Stromal cell of bone marrow (primary cell): Measurements from ENCODE around the gene GAMT.
"Not testable (repeated sequence)": the region's sequence is repeated elsewhere in the genome, so short reads cannot be mapped to it uniquely, and the experiment has no call there.

Experiments used
- DNase-seq: peaks from one replicate; pipeline ENCODE4 v3.0.0-alpha.2; 2012; ENCODE audit warnings: low read depth

Gene GAMT

DNA sequence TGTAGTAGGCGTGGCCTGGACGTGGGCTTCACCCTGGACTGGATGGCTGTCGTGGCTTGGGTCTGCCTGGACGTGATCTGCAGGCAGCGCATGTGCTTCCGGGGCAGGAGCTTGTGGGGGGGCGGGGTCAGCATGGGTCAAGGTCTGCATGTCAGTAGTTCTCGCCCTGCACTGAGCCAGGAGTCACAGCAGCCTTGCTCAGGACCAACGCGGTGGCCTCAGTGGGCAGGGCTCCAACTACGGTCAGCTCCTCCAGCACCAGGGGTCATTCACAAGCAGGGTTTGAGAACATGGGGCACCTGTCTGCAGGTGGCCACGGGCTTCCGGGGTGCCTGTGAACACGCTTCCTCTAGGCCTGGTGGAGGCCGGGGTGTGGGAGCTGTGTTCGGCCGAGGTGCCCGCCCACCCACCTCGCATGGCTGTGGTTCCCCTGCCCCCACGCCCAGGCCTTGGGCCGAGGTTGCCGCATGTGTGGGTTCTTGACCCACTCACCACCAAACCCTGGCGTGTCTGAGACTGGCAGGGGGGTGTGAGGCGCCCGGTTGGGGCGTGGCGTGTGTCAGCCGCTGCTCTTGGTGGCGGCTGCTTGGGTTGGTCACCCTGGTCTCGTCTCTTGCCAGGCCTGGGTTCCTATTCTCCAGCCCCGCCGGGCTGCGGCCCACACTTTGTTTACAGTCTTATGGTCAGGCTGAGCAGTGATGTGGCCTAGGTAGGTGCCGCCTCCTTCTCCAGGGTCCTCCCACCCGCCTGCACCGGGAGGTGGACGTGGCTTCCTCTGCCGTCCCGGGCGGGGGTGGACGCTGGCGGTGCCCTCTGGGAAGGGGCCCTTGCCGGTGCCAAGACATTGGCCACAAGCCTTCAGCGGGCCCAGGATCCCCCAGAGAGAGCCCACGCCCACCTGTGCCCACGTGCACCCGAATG, 32.0 kb upstream of the GAMT start:
- no peak for DNase-seq

DNA sequence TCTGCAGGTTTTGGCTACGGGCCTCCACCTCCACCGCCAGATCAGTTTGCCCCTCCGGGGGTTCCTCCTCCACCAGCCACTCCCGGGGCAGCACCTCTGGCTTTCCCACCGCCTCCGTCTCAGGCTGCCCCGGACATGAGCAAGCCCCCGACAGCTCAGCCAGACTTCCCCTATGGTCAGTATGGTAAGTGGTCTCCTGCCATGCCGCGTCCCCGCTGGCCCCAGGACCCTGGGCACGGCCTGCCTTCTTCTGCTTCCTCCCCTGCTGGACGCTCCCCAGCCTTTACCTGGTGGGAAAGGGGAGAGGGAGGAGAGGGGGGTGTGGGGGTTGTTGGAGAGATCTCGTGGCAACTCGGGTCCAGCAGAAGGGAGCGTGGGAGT, 31.2 kb upstream of the GAMT start:
- DNase-seq = no peak

DNA sequence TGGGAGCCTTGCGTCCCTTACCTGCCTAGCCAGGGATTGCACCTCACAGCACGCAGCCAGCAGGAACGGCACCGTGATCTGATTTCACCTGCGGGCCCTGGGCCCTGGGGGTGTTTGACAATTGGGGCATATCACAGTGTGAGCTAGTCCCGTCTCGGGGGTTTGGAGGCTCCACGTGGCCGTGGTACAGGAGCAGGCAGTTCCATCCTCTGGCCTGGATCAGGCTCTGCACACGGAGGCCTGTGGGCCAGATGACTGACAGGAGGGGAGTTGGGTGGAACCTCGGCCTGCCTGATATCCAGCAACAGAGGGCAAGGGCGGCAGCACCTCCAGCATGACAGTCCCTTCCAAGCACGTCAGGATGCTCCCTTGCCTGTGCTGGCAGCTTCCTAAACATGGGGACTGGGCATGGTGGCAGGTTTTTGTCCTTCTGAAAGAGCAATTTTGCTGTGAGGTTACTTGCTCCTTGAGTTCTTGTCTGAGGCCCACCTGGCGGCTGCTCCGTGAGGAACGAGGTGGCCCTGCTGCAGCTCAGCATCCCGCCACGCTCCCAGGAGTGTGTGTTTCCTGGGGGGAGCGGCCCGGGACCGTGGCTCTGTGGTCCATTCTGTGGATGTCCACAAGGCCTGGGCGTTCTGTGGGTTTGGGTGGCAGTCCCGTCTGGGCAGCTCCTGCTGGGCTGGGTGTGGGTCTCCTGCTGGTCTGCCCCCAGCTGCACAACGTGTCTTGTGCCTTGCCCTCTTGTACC, 30.6 kb upstream of the GAMT start:
- no peak for DNase-seq

DNA sequence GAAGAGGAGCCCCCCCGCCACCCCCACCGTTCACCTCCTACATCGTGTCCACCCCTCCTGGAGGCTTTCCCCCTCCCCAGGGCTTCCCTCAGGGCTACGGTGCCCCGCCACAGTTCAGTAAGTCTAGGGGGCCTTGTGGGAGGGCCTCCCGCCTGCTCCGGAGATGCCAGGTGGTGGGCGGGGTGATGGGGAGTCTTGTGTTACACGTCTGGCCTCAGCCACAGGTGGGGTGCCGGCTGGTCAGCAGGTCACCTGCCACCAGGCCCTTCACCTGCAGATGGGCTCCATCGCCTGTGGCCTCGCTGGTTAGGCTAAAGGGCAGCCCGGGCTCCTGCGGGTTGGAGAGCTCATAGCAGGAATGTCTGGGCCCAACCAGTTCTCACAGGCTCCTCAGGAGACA, 28.9 kb upstream of the GAMT start:
- DNase-seq = no peak

DNA sequence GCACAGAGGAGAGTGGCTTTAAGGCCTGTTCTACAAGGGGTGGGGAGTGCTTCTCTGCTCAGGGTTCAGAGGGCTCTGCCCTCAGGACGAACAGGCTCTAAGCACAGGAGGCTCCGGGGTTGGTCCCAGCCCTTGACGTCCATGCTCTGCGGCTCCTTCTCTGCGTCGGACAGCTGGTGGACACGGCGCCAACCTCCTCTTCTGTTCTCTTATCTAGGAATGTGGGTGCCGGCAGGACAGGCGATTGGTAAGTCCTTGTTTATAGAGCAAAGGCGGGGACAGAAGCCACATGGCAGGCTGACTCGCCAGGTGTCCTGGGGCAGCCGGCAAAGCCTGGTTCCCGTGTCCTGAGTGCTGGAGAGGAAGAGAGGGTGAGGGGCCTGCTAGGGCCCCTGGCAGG, 28.4 kb upstream of the GAMT start:
- no peak for DNase-seq

DNA sequence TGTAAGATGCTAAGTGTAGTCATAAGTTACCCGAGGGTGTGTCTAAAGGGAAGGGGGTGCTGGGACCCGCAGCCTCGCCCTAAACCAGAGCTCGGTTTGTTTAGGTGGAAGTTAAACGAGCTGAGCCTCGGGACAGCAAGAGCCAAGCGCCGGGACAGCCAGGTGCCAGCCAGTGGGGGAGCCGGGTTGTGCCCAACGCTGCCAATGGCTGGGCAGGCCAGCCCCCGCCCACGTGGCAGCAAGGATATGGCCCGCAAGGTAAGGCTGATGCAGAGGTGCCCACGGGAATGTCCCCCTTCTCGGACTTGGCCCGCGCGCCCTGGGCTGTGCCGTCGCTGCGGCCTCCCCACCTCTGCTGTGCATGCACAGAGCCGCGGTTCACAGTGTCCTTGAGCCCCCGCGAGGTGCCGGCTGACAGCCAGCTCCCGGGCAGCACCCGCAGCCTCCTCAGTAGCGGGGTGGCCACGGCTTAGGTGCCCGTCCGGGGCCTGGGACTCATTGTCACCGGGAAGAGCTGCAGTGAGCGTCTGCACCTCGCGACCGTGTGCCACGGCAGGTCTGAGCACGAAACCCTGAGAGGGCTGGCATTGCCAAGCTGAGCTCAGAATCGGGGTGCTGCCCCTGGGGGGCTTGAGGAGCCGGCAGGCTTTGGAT, 27.5 kb upstream of the GAMT start:
- DNase-seq = no peak

DNA sequence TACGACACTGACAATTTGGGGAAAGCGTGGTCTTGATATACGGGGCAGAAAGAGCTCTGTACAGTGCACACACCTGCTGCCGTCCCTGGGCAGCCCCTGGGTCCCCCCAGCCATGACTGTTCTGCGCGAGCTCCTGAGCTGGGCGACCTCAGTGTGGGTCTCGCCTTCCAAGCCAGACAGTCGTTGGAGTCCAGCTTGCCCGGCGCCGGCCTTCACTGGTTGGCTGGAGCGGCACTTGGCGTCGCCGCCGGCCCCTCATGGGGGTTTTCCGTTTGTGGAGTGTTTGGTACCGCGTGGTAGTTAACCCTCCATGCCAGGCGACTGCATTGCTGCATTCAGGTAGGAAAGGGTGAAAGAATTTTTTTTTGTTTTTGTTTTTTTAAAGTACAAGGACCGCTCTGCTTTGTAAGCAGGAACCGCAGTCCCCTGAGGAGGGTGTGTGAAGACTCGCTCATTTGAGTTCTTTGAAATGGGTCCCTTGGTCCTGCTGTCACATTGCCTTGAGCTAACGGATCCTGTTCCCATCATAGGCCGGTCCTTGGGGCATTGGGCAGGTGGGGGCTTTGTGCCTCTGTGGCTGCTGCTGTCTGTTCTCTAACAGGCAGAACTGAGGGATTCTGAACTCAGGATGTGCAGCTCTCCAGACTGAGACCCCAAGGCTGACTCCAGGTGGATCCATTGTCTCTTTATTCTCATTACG, 26.0 kb upstream of the GAMT start:
- DNase-seq = no peak

DNA sequence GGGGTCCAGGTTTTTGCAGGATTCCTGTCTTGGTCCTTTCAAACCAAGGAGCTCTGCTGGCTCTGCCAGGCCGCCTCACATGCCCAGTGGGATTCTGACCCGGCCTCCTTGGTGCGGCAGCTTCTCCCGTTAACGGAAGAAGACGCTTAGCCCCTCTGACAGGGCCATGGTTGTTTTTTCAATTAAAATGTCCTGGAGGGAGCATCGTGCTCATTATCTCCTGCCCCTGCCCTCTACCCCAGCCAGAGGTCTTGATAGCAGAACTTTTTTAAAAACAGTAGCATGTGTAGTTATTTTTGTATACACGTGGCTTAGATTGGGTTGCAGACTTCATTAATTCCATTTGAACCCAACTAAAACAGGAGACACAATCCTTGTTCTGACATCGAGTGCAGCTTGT, 25.4 kb upstream of the GAMT start:
- no peak for DNase-seq

DNA sequence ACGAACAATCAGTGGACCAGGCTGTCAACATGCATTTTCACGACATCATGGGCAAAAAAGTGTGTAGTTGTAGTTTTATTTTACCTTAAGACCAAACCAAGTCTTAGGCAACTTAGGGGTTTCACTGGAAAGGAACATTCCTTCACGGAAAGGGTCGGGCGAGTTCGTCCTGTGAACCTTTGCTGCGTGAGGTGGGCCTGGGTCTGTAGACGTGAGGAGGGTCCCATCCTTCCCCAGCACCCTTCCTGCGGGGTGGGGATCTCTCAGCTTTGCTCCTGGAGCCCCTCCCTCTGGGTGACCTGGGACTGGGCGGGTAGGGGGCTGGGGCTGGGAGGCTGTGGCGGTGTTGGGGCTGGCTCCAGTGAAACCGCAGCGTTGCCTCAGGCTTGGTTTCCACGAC, 24.6 kb upstream of the GAMT start:
- no peak for DNase-seq

DNA sequence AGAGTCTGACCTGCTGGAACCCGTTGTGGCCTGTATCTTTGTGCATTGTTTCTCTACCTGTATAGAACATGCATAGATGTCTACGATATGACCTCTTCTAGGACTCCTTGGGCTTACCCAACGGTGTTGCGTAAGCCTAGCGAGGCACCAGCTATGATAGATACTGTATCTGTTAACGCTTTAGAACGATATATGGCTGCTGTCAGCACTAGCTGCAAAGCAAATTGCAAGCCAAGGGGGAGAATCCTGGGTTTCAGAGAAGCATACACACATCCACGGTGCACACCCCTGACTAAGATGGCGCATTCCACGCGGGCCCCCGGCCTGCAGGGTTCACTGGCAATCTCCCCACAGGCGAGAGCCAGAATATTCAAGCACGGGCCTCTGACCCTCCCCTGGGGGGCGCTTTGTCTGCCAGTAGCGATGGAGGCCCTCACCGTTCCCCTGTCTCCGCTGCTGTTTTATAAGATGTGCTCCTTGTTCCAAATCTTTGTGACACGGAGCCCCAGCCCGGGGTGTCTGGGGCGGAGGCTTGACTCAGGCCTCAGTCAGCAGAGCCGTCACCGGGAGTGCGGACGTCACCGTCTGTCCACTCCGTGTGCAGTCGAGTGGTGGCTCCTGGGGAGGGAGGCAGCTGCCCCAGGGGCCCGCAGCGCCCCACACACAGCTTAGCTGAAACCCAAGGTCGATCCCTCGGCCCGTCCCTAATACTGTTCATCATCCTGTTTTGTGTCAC, 23.9 kb upstream of the GAMT start:
- no peak for DNase-seq

DNA sequence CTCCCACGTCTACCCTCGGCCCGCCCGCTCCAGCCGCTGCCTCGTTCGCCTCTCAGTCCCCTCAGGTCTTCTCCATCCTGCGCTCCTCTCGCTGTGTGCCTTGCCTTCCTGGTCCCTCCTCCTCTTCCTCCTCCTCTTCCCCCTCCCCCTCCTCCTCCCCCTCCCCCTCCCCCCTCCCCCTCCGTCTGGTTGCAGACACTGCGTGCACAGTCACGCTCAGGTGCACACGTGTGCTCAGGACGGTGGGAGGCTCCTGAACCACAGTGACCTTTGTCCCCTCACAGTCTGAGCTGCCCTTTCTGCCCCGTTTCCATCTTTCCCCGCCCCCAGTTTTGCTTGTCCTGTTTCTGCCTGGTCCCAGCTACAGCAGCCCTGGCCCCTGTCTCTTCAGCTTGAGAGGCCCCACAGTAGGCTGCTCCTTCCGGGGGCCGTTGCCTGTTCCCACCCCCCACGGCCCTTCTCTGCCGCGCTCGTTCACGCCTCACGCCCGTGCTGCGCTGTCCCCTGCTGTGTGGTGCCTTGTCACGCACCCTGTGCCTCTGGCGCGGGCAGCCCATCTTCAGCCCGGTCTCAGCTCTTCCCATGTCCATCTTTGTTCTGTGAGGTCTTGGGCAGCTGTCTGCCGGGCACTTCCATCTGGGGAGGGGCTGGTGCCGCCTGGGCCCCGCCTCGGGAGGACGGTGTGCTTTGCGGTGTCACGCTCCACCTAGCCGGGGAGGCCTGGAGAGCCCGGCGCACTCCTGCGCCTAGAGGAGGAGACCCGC, 23.0 kb upstream of the GAMT start:
- no peak for DNase-seq

DNA sequence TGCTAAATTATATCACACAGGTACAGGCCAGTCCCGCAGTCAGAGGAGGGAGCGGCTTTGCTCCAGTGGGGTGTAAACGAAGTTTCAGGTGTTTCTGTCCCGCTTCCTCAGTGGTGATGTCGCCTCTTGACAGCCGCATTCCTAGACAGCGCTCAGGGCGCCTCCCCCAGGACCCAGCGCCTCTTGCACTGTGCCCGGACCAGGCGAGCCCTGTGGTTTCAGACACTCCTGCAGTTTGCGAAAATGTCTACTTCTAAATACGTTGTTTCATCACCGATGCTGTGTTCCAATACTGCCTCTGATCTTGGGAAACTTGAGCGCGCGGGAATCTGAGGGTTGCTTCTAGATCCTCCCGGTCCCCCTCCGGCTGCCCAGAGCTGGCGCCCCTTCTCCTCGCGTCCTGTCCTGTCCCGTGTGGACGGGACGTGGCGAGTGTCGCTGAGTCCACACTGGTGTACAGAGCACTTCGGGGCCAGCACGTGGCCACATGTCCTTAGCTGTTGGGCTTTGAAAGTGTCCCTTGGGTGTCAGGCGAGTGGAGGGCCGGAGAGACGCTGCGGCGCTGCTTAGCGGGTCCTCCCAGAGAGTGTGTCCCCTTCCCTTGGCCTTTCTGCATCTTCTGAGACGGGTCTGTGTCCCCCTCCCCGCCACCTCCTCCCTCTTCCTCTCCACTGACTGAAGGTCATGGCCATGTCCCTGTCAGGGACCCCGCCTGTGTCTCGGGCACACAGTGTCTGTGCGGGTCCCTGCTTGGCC, 22.3 kb upstream of the GAMT start:
- DNase-seq = no peak

DNA sequence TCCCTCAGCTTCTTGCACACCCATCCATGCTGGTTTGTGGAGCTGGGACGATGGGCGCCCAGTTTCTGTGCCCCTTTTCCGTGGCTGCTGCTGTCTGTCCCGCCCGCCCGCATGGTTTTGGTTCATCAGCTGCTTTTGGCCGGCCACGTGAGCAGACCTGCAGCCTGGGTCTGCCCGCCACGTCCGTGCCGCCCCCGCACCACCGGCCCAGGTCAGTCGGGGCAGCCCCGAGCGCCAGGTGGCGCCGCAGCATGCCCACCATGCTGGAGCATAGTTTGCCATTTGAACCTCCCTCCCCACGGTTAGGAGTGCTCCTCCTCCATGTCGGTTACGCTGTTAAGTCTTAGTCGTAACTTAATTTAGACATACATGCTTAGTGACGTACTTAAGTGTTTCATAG, 21.6 kb upstream of the GAMT start:
- no peak for DNase-seq

DNA sequence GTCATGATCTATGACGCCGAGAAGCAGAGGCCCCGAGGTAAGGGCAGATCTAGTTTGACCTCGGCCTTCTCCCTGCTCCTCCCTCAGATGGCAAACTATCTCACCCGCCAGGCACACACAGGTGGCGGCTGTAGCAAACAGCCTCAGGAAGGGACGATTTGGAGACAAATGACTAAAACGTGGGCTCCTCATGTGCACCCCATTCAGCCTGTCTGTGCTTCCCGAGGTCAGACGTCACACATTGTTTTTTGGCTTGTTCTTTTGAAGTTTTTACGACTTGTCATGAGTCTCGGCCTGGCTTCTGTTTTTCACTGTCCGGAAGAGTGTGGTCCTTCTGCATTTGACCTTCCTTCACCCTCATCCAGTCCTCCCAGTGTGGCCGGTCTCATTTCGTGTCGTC, 21.0 kb upstream of the GAMT start:
- no peak for DNase-seq

DNA sequence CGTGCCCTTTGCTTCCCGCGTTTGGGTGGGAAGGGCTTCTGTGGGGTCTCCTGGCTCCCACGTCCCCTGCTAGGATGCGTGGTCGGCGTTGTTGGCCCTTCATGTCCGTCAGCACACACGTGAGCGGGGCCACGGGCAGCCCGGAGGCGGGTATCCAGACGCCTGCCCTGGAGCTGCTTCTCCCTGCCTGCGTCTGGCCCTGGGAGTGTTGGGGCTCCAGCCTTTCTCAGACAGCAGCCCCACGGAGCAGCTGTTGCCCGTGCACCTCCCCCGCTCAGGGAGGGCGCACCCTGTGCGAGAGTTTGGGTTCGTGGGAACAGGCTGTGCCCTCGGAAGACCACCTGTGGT, 20.6 kb upstream of the GAMT start:
- DNase-seq = no peak

DNA sequence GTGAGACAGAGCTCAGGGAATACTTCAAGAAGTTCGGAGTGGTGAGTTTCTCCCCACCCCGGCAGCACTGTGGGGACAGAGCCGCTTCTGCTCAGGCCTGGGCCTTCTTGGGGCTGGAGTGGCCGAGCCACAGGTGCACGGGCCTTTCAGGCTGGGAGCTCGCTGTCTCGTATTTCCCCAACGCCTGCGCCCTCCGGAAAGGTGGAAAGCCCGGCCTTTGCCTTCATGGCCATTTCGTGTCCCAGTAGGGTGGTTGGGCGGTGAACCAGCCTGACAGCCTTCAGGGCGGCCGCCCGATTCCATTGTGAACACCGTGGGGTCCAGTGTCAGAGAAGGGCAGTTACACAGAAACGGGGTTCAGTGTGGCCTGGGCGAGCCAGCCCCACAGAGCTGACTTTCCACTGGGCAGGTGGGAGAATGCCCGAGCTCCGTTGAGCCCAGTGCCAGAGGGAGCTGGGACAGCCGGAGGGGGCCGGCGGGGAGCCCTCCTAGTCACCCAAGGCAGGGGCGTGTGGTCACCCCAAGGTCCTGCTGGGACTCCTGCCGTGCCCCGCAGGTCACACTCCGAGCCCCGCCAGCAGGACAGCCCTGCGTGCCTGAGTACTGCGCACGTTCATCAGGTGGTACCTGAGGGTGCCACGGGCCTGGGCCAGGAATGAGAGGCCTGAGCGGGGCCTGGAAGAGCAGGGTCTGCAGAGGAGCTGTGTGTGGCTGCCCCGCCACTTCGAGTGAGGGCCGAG, 20.0 kb upstream of the GAMT start:
- no peak for DNase-seq

DNA sequence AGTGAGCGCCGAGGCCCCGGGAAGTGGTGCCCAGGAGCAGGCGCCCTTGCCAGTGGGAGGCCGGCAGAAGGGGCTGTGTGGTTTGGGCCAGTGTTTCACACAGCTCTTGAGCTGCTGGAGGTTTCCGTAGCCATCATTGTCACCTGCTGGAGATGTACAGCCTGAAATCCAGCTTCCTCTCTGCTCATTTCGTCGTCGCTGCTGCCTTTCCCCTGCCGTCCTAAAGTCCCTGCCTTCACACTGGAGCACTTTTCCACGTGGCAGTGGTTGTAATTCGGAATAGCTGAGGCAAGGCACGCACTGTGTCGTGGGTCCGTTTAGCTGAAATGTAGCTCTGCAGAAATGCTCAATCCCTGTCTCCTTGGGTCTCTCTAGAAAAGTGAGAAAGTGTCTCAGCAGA, 19.2 kb upstream of the GAMT start:
- no peak for DNase-seq

DNA sequence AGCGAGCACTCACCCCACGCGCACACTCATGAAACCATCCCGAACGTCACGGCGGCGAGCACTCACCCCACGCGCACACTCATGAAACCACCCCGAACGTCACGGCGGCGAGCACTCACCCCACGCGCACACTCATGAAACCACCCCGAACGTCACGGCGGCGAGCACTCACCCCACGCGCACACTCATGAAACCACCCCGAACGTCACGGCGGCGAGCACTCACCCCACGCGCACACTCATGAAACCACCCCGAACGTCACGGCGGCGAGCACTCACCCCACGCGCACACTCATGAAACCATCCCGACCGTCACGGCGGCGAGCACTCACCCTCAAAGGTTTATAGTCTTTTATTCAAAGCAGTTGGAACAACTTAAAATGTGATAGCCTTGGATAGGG, 18.7 kb upstream of the GAMT start:
- not testable (repeated sequence) for DNase-seq

DNA sequence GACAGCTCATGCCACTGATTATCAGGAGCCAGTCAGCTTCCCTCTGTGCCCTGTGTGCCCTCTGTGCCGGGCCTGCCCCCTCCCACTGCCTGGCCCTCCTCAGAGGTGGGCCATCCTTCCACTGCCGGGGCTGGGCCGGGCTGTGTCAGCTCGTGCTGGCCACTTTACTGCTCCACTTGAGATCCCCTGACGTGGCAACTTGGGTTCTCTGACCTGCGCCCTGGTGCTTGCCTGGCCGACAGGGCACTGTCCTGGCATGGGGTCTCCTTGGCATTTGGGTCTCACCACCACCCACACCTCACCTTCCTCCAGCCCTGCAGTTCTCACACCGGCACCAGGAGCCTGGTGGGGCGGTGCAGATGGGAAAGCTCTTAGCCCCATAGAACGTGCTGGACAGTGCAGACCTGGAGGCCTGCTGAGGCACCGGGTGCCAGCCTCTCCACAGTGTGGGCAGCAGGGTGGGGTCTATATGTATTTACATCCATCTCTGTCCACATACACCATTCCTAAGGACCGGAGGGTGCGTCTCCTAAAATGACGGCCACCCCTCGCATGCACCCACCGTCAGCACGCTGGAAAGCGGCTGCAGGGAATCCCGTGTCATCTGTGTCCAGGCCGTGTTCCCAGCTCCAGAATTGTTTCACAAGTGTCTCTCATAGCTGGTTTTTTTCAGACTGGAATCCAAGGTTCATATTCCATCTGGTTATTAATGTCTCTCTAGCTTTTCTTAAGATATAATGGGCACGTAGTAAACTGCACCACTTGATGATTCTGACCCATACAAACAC, 17.8 kb upstream of the GAMT start:
- DNase-seq = no peak
